ENCODE results near the gene HDAC4. TPM values are rescaled to one million over a fixed set of nuclear protein-coding genes. Genes with fewer than 3 reads are reported as not detected.

Gene HDAC4
- total RNA-seq, 1 experiment from 2014 or later, result 32.0 TPM

- no peaks in the 10 kb centered on the region for H3K4me1 Mint-ChIP-seq
- H3K79me2 ChIP-seq (ENCODE audit: insufficient read depth, low read length), result no peaks in the 10 kb centered on the region
- H4K20me1 ChIP-seq (ENCODE audit: control insufficient read depth, insufficient read depth, insufficient read length), result no peaks in the 10 kb centered on the region
- H3K4ac ChIP-seq (ENCODE audit: low read depth, low read length), result no peak overlapping the region
- peaks cover 5 to 30% (median 27%) of the 10 kb centered on the region in 3 experiments for H3K36me3 Mint-ChIP-seq (ENCODE audit: insufficient read depth in 1 of 3, low read depth in 3 of 3)
- H2BK5ac ChIP-seq (ENCODE audit: insufficient read length, low read length), result no peak overlapping the region
- no peaks in the 10 kb centered on the region for H3K4me1 ChIP-seq (ENCODE audit: insufficient read depth, low read length)
- H3K9me3 Mint-ChIP-seq, result no peaks in the 10 kb centered on the region
- H3K9me3 ChIP-seq (ENCODE audit: control insufficient read depth, low read depth, low read length), result no peaks in the 10 kb centered on the region
- H2AK5ac ChIP-seq (ENCODE audit: insufficient read length, low read length), result no peak overlapping the region
- WGBS (ENCODE audit: extremely low coverage, insufficient read length, low lambda C conversion rate), result no CpG with 5 or more reads among the region's 17 CpGs
- H3K27ac ChIP-seq (ENCODE audit: insufficient read length, low read depth, low read length), result no peak overlapping the region
- no peak overlapping the region for H3K14ac ChIP-seq (ENCODE audit: insufficient read depth, low read length)
- H4K8ac ChIP-seq (replicated peaks; ENCODE audit: insufficient read length, low read depth, low read length), result no peak overlapping the region
- H2BK12ac ChIP-seq (ENCODE audit: insufficient read length, low read depth, low read length), result no peak overlapping the region
- H3K27ac Mint-ChIP-seq, result no peak overlapping the region
- no peak for DNase-seq
- H3T11ph ChIP-seq (ENCODE audit: low read length), result no peak overlapping the region
- no peaks in the 10 kb centered on the region for H3K79me1 ChIP-seq (ENCODE audit: insufficient read depth, low read depth, low read length, poor library complexity, severe bottlenecking)
- no peaks in the 10 kb centered on the region for H3K27me3 ChIP-seq (ENCODE audit: insufficient read depth, low read length)
- no peak overlapping the region for H3K56ac ChIP-seq (ENCODE audit: insufficient read length, low read depth, low read length)
- H2BK15ac ChIP-seq (ENCODE audit: low read depth, low read length), result no peak overlapping the region
- no peak overlapping the region for H2BK20ac ChIP-seq (ENCODE audit: low read depth, low read length, poor library complexity, severe bottlenecking)
- H3K23ac ChIP-seq (ENCODE audit: insufficient read length, low read depth, low read length), result no peak overlapping the region
- H3K27me3 Mint-ChIP-seq (ENCODE audit: low read depth), result no peaks in the 10 kb centered on the region
- TF ChIP-seq CTCF (conservative IDR thresholded peaks at IDR 0.05), result no peak
- H2AFZ ChIP-seq (ENCODE audit: low read length), result no peak overlapping the region
- H3K4me2 ChIP-seq (ENCODE audit: insufficient read depth, insufficient read length, low read length), result no peak overlapping the region
- H4K5ac ChIP-seq (ENCODE audit: insufficient read length, low read depth, low read length), result no peak overlapping the region
- H2BK120ac ChIP-seq (ENCODE audit: low read depth, low read length, poor library complexity, severe bottlenecking), result no peak overlapping the region
- H3K23me2 ChIP-seq (ENCODE audit: insufficient read length, low read depth, low read length, poor library complexity, severe bottlenecking), result no peaks in the 10 kb centered on the region
- H3K9ac ChIP-seq (ENCODE audit: extremely low read depth, insufficient read length, low read length), result no peak overlapping the region
- H4K91ac ChIP-seq (ENCODE audit: insufficient read length, low read depth, low read length), result no peak overlapping the region
- no peak overlapping the region for H3K18ac ChIP-seq (ENCODE audit: insufficient read length, low read depth, low read length)
- no peak overlapping the region for H3K4me3 Mint-ChIP-seq
Measured at GRCh38 chr2:239104800-239105199, 296.0 kb downstream of the HDAC4 start.
